Trophoblast cell (in vitro differentiated cells and primary cell): ENCODE results near the gene RTN4R.
"Not testable (repeated sequence)": the region's sequence is repeated elsewhere in the genome, so short reads cannot be mapped to it uniquely, and the experiment has no call there.

Experiments
- DNase-seq, 2 donors: peaks; one replicate each; pipeline ENCODE4 v3.0.0-alpha.2; 2016
- H2AFZ ChIP-seq: 2 replicates; pipeline ENCODE4 v1.6.1; 2013; ENCODE audit warnings: low read length, moderate library complexity, mild to moderate bottlenecking; ENCODE audit not compliant: insufficient read depth, poor library complexity
- H2AK5ac ChIP-seq: 2 replicates; pipeline ENCODE4 v1.6.1; 2013; ENCODE audit warnings: mild to moderate bottlenecking, low read length
- H2BK120ac ChIP-seq: 2 replicates; pipeline ENCODE4 v1.6.1; 2013; ENCODE audit warnings: low read length, mild to moderate bottlenecking, moderate library complexity; ENCODE audit not compliant: insufficient read depth, poor library complexity
- H2BK12ac ChIP-seq: 2 replicates; pipeline ENCODE4 v1.6.1; 2013; ENCODE audit warnings: mild to moderate bottlenecking, low read length, moderate library complexity
- H2BK5ac ChIP-seq: 2 replicates; pipeline ENCODE4 v1.6.1; 2013; ENCODE audit warnings: low read length, low read depth, moderate library complexity, mild to moderate bottlenecking; ENCODE audit not compliant: poor library complexity
- H3K14ac ChIP-seq: 2 replicates; pipeline ENCODE4 v1.6.1; 2013; ENCODE audit warnings: mild to moderate bottlenecking, low read length
- H3K18ac ChIP-seq: 2 replicates; pipeline ENCODE4 v1.6.1; 2013; ENCODE audit warnings: mild to moderate bottlenecking, low read length
- H3K23ac ChIP-seq: 2 replicates; pipeline ENCODE4 v1.6.1; 2013; ENCODE audit warnings: low read length
- H3K27ac ChIP-seq: 2 replicates; pipeline ENCODE4 v1.5.1; 2013; ENCODE audit warnings: low read depth, mild to moderate bottlenecking, inconsistent platforms, low read length, moderate library complexity
- H3K27me3 ChIP-seq: 2 replicates; pipeline ENCODE4 v1.6.1; 2013; ENCODE audit warnings: inconsistent platforms, mild to moderate bottlenecking, low read length, moderate library complexity; ENCODE audit not compliant: insufficient read depth
- H3K36me3 ChIP-seq, 2 experiments: 1 replicate in 1 of 2; 2 replicates in 1 of 2; pipeline ENCODE4 v1.6.1; 2013; ENCODE audit warnings: low read length in 2 of 2, mild to moderate bottlenecking in 2 of 2, moderate library complexity in 1 of 2; ENCODE audit not compliant: insufficient read depth in 2 of 2, control insufficient read depth in 1 of 2
- H3K4ac ChIP-seq: 2 replicates; pipeline ENCODE4 v1.6.1; 2013; ENCODE audit warnings: low read depth, mild to moderate bottlenecking, low read length, moderate library complexity
- H3K4me1 ChIP-seq, 2 experiments: 1 replicate in 1 of 2; 2 replicates in 1 of 2; pipeline ENCODE4 v1.6.1; 2013; ENCODE audit warnings: low read length in 2 of 2, mild to moderate bottlenecking in 2 of 2, moderate library complexity in 1 of 2; ENCODE audit not compliant: insufficient read depth in 2 of 2, control insufficient read depth in 1 of 2
- H3K4me2 ChIP-seq: 2 replicates; pipeline ENCODE4 v1.6.1; 2013; ENCODE audit warnings: inconsistent platforms, mild to moderate bottlenecking, low read length, moderate library complexity
- H3K4me3 ChIP-seq: 2 replicates; pipeline ENCODE4 v1.5.1; 2013; ENCODE audit warnings: mild to moderate bottlenecking, low read depth, low read length, inconsistent platforms
- H3K79me1 ChIP-seq: one replicate; pipeline ENCODE4 v1.6.1; 2013; ENCODE audit warnings: low read length
- H3K79me2 ChIP-seq: 2 replicates; pipeline ENCODE4 v1.6.1; 2013; ENCODE audit warnings: low read length, mild to moderate bottlenecking; ENCODE audit not compliant: control insufficient read depth, insufficient read depth, poor library complexity
- H3K9ac ChIP-seq: 2 replicates; pipeline ENCODE4 v1.6.1; 2013; ENCODE audit warnings: mild to moderate bottlenecking, low read length
- H3K9me3 ChIP-seq: 2 replicates; pipeline ENCODE4 v1.6.1; 2013; ENCODE audit warnings: low read depth, mild to moderate bottlenecking, control low read depth, inconsistent platforms, low read length; ENCODE audit not compliant: insufficient read depth
- H4K12ac ChIP-seq: 2 replicates; pipeline ENCODE4 v1.6.1; 2013; ENCODE audit warnings: low read depth, mild to moderate bottlenecking, low read length, moderate library complexity
- H4K8ac ChIP-seq: 2 replicates; pipeline ENCODE4 v1.6.1; 2013; ENCODE audit warnings: low read depth, mild to moderate bottlenecking, low read length, moderate library complexity
- H4K91ac ChIP-seq: one replicate; pipeline ENCODE4 v1.6.1; 2013; ENCODE audit warnings: low read depth, mild to moderate bottlenecking, low read length, moderate library complexity
- WGBS: extraction: QIAGEN DNeasy Blood & Tissue Kit; methylation state at CpG from one replicate; pipeline ENCODE4 v1.1.7; 2013; ENCODE audit warnings: missing lambda C conversion rate; ENCODE audit not compliant: insufficient read length, insufficient coverage; ENCODE audit errors: extremely low coverage; 5-methylcytosine and 5-hydroxymethylcytosine counted together

Gene RTN4R

DNA sequence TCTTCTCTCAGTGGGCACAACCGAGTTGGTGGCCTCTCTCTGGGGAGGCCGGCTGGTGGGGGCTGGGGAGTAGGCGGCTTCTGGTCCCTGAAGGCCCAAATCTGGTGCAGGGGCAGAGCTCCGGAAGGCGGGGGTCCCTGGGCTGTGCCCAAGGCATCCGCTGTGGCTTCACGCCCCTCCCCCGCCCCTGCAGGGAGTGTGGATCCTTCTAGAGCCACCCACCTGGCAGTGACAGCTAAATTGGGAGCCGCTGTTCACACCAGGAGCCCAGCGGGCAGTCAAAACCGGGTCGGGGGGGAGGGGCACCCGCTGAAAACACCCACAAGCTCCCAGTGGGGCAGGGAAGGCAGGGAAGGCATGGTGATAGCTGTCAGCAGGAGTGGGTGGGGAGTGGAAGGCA lies 4.6 kb upstream of the RTN4R start:
- no peak overlapping the region for H3K14ac ChIP-seq
- no peak overlapping the region for H2BK12ac ChIP-seq
- no peak overlapping the region for H3K4ac ChIP-seq
- no peak overlapping the region for H2BK5ac ChIP-seq
- no peak overlapping the region for H3K4me3 ChIP-seq
- no peak overlapping the region for H2AK5ac ChIP-seq
- peaks cover 4% of the 10 kb centered on the region for H3K9me3 ChIP-seq
- no peaks in the 10 kb centered on the region for H3K27me3 ChIP-seq
- no peak overlapping the region for H3K23ac ChIP-seq
- no peak overlapping the region for H4K8ac ChIP-seq
- no peak overlapping the region for H3K18ac ChIP-seq
- H4K91ac ChIP-seq, result no peak overlapping the region
- H3K79me1 ChIP-seq, result no peaks in the 10 kb centered on the region
- H2BK120ac ChIP-seq, result no peak overlapping the region
- H3K36me3 ChIP-seq, result no peaks in the 10 kb centered on the region
- H3K27ac ChIP-seq, result no peak overlapping the region
- no peaks in the 10 kb centered on the region for H3K79me2 ChIP-seq
- no CpG with 5 or more reads among the region's 13 CpGs for WGBS
- no peak for DNase-seq
- H2AFZ ChIP-seq, result no peak overlapping the region
- no peak overlapping the region for H3K9ac ChIP-seq
- no peaks in the 10 kb centered on the region for H3K4me1 ChIP-seq
- no peak overlapping the region for H4K12ac ChIP-seq
- no peak overlapping the region for H3K4me2 ChIP-seq

DNA sequence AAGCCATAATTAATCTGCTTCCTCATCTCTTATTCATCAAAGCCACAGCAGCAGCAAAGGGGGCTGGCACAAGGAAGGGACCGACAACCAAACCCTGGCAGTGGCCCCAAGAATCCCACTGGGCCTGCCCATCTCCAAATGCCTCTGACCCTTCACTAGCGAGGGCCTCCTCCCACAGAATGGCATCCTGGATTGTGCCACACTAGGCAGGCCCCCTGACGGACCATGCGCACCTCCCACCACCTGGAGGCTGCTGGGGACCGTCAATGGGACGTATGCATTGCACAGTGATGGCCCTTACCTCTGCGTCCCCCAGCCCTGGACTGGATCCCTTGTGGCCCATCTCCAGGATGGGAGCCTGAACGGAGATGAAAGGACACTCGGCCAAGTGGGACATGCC lies 4.1 kb upstream of the RTN4R start:
- H3K9ac ChIP-seq, result no peak overlapping the region
- H3K14ac ChIP-seq, result no peak overlapping the region
- no peak overlapping the region for H2BK120ac ChIP-seq
- H4K91ac ChIP-seq, result no peak overlapping the region
- H2AFZ ChIP-seq, result no peak overlapping the region
- H3K4me2 ChIP-seq, result no peak overlapping the region
- H3K4me1 ChIP-seq, result peaks cover under 1 to 3% of the 10 kb centered on the region in 2 experiments
- no peak overlapping the region for H2AK5ac ChIP-seq
- no peak overlapping the region for H2BK12ac ChIP-seq
- H3K27ac ChIP-seq, result no peak overlapping the region
- no peak overlapping the region for H2BK5ac ChIP-seq
- H3K36me3 ChIP-seq, result no peaks in the 10 kb centered on the region
- H3K79me2 ChIP-seq, result no peaks in the 10 kb centered on the region
- H4K8ac ChIP-seq, result no peak overlapping the region
- no peak overlapping the region for H3K23ac ChIP-seq
- no peak overlapping the region for H3K4ac ChIP-seq
- no peaks in the 10 kb centered on the region for H3K27me3 ChIP-seq
- H3K4me3 ChIP-seq, result no peak overlapping the region
- no peaks in the 10 kb centered on the region for H3K79me1 ChIP-seq
- no peak overlapping the region for H3K18ac ChIP-seq
- peaks cover 4% of the 10 kb centered on the region for H3K9me3 ChIP-seq
- no peak for DNase-seq
- H4K12ac ChIP-seq, result no peak overlapping the region
- no CpG with 5 or more reads among the region's 9 CpGs for WGBS

DNA sequence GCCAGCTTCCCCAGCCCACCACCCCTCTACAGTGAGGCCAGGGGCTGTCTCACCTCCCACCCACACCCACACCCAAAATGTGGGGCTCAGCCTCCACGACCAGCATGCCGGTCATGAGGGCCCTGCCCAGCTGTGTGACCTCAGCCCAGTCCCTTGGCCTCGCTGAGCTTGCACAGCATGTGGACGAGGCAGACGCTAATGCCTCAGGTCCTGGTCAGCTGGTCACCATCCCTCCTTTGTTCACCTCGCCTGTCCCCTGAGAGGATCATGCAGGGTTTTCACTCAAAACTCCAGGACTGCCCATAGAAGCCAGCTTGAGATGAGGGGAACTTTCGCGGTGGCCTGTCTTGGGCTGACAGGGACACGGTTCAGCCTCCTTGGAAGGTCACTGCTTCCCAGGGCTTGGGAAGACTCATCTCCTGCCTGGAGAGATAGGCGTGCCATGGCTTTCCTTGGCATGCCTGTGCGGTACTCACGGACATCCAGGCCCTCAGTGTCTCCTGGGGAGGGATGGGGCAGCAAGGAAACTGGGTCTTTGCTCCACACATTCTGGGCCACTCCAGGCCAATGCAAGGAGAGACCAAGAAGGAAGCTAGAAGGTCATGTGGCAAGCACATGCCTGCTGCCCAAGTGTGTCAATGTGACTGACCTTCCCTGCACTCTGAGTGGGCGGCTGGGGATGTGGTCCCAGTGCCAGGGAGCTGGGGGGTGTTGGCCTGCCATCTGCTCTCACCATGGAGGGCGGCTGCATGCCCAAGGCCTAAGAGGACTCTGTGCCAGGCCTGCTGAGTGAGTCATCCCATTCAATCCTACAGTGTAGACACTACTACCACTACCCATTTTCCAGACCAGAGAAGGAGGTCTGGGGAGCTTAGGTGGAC lies 3.2 kb upstream of the RTN4R start:
- Histone ChIP-seq H3K79me1 (no peaks in the 10 kb centered on the region), H4K91ac (no peak overlapping the region), H3K4me3 (no peak overlapping the region), H3K4me1 (peaks cover 3 to 5% of the 10 kb centered on the region in 2 experiments), H2AK5ac (no peak overlapping the region), H2BK5ac (no peak overlapping the region), H3K4ac (no peak overlapping the region), H2BK12ac (no peak overlapping the region), H4K12ac (no peak overlapping the region), H3K36me3 (no peaks in the 10 kb centered on the region), H3K18ac (no peak overlapping the region), H2AFZ (no peak overlapping the region), H3K27ac (no peak overlapping the region), H3K9me3 (peaks cover 7% of the 10 kb centered on the region), H3K27me3 (no peaks in the 10 kb centered on the region), H3K14ac (no peak overlapping the region), H3K4me2 (no peak overlapping the region), H3K79me2 (no peaks in the 10 kb centered on the region), H3K23ac (no peak overlapping the region), H4K8ac (no peak overlapping the region), H3K9ac (no peak overlapping the region), H2BK120ac (no peak overlapping the region)
- WGBS, result no CpG with 5 or more reads among the region's 14 CpGs
- DNase-seq, result peak; percentile 70 to 75

GRCh38 chr22:20270190-20271113 lies 2.3 kb upstream of the RTN4R start:
- H3K18ac ChIP-seq, H3K23ac ChIP-seq, H3K27ac ChIP-seq, H2BK5ac ChIP-seq, H2BK12ac ChIP-seq, H3K9me3 ChIP-seq, H2AFZ ChIP-seq, H2AK5ac ChIP-seq, H4K8ac ChIP-seq, H3K9ac ChIP-seq, H3K27me3 ChIP-seq, H4K12ac ChIP-seq, H3K4ac ChIP-seq, H3K4me1 ChIP-seq, H3K36me3 ChIP-seq, H3K4me3 ChIP-seq, H3K79me1 ChIP-seq, H2BK120ac ChIP-seq, H3K14ac ChIP-seq, H3K4me2 ChIP-seq, H3K79me2 ChIP-seq: not testable (repeated sequence)
- H4K91ac ChIP-seq, result peak overlapping the region; percentile 22
- peak; percentile 49 to 58 for DNase-seq
- no CpG with 5 or more reads among the region's 23 CpGs for WGBS
